Measurements from ENCODE around the gene DDIT3. TPM values are rescaled to one million over a fixed set of nuclear protein-coding genes. Genes with fewer than 3 reads are reported as not detected.
A peak's percentile ranks its signal among the peaks of the same experiment; 100 is the strongest.
"Not testable (repeated sequence)": the region's sequence is repeated elsewhere in the genome, so short reads cannot be mapped to it uniquely, and the experiment has no call there.

Gene DDIT3
- total RNA-seq, 1 experiment from 2014 or later, result 70.2 TPM

GRCh38 chr12:57516617-57517153 lies 3.6 kb downstream of the DDIT3 start:
- no TSS peak for BruUV-seq (replicated peaks)
- no peaks in the 10 kb centered on the region for H3K9me3 Mint-ChIP-seq (ENCODE audit: low read depth, unreplicated experiment)
- peak overlapping the region; percentile 95 for H3K4me3 Mint-ChIP-seq (ENCODE audit: low read depth, unreplicated experiment)
- CTCF ChIA-PET, result interaction anchor here (0.7 kb wide), 1 partner anchor 276 kb away, joined by 3 read pairs; no protein-coding TSS in a partner anchor
- DNase-seq, result no peak
- peak overlapping the region; percentile 100 for H3K27ac Mint-ChIP-seq (ENCODE audit: unreplicated experiment)
- TF ChIP-seq, protein P1, sequence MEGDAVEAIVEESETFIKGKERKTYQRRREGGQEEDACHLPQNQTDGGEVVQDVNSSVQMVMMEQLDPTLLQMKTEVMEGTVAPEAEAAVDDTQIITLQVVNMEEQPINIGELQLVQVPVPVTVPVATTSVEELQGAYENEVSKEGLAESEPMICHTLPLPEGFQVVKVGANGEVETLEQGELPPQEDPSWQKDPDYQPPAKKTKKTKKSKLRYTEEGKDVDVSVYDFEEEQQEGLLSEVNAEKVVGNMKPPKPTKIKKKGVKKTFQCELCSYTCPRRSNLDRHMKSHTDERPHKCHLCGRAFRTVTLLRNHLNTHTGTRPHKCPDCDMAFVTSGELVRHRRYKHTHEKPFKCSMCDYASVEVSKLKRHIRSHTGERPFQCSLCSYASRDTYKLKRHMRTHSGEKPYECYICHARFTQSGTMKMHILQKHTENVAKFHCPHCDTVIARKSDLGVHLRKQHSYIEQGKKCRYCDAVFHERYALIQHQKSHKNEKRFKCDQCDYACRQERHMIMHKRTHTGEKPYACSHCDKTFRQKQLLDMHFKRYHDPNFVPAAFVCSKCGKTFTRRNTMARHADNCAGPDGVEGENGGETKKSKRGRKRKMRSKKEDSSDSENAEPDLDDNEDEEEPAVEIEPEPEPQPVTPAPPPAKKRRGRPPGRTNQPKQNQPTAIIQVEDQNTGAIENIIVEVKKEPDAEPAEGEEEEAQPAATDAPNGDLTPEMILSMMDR (IDR thresholded peaks at IDR 0.05; ENCODE audit: unreplicated experiment), result no peak
- H3K36me3 Mint-ChIP-seq (ENCODE audit: insufficient read depth, unreplicated experiment), result peaks cover 99% of the 10 kb centered on the region
- intact Hi-C loops (cut with micrococcal nuclease; ENCODE audit: unreplicated experiment), result no loop called here
- no peaks in the 10 kb centered on the region for H3K27me3 Mint-ChIP-seq (ENCODE audit: unreplicated experiment)
- H3K4me1 Mint-ChIP-seq (ENCODE audit: low read depth, unreplicated experiment), result peaks cover 31% of the 10 kb centered on the region

GRCh38 chr12:57515934-57516541 lies 4.3 kb downstream of the DDIT3 start:
- CTCF ChIA-PET, result interaction anchor here (0.7 kb wide), 1 partner anchor 275 kb away, joined by 3 read pairs; no protein-coding TSS in a partner anchor
- Mint-ChIP-seq H3K4me3 (ENCODE audit: low read depth, unreplicated experiment) (peak overlapping the region; percentile 6), H3K27ac (ENCODE audit: unreplicated experiment) (peak overlapping the region; percentile 100), H3K9me3 (ENCODE audit: low read depth, unreplicated experiment) (no peaks in the 10 kb centered on the region), H3K4me1 (ENCODE audit: low read depth, unreplicated experiment) (peaks cover 25% of the 10 kb centered on the region), H3K36me3 (ENCODE audit: insufficient read depth, unreplicated experiment) (peaks cover 99% of the 10 kb centered on the region), H3K27me3 (ENCODE audit: unreplicated experiment) (no peaks in the 10 kb centered on the region)
- TF ChIP-seq, protein P1 (IDR thresholded peaks at IDR 0.05; ENCODE audit: unreplicated experiment), result no peak
- TSS peak; percentile 27 for BruUV-seq (replicated peaks)
- no peak for DNase-seq
- intact Hi-C loops (cut with micrococcal nuclease; ENCODE audit: unreplicated experiment), result no loop called here

- CTCF ChIA-PET, result no interaction called here
- TF ChIP-seq, protein P1 (IDR thresholded peaks at IDR 0.05; ENCODE audit: unreplicated experiment), result no peak
Measured at GRCh38 chr12:57515408-57515933, 4.8 kb downstream of the DDIT3 start.

DNA sequence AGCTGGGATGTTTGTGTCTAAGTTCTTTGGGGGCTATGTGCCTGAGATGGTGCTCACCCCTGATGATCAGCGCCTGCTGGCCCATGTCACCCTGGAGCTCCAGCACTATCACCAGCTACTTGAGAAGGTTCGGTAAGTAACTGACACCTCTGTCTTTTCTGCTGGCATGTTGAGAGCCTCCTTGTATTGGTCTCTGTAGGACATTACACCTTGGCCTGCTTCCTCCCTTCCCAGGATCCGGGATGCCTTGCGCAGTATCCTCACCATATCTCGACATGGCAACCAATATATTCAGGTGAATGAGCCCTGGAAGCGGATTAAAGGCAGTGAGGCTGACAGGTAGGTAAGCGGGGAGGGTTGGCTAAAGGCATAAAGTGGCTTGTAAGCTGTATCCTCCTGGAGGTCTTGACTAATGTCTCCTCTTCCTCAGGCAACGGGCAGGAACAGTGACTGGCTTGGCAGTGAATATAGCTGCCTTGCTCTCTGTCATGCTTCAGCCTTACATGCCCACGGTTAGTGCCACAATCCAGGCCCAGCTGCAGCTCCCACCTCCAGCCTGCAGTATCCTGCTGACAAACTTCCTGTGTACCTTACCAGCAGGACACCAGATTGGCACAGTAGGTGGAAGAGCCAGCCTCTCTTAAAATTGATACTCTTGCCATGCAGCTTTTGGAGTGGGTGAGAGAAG lies 5.5 kb downstream of the DDIT3 start:
- Mint-ChIP-seq H3K4me1 (ENCODE audit: low read depth, unreplicated experiment) (peaks cover 19% of the 10 kb centered on the region), H3K9me3 (ENCODE audit: low read depth, unreplicated experiment) (no peaks in the 10 kb centered on the region), H3K4me3 (ENCODE audit: low read depth, unreplicated experiment) (no peak overlapping the region), H3K27me3 (ENCODE audit: unreplicated experiment) (no peaks in the 10 kb centered on the region), H3K27ac (ENCODE audit: unreplicated experiment) (peak overlapping the region; percentile 100), H3K36me3 (ENCODE audit: insufficient read depth, unreplicated experiment) (peaks cover 94% of the 10 kb centered on the region)
- intact Hi-C loops (cut with micrococcal nuclease; ENCODE audit: unreplicated experiment), result no loop called here
- DNase-seq, result no peak
- no TSS peak for BruUV-seq (replicated peaks)
- TF ChIP-seq, protein P1 (IDR thresholded peaks at IDR 0.05; ENCODE audit: unreplicated experiment), result no peak
- CTCF ChIA-PET, result interaction anchor here (0.7 kb wide), 1 partner anchor 12 kb away, joined by 3 read pairs; no protein-coding TSS in a partner anchor

More at GRCh38 chr12:57515408-57515933, 4.8 kb downstream of the DDIT3 start:
- Mint-ChIP-seq H3K27ac (ENCODE audit: unreplicated experiment) (peak overlapping the region; percentile 100), H3K4me1 (ENCODE audit: low read depth, unreplicated experiment) (peaks cover 19% of the 10 kb centered on the region), H3K27me3 (ENCODE audit: unreplicated experiment) (no peaks in the 10 kb centered on the region), H3K36me3 (ENCODE audit: insufficient read depth, unreplicated experiment) (peaks cover 99% of the 10 kb centered on the region), H3K4me3 (ENCODE audit: low read depth, unreplicated experiment) (no peak overlapping the region), H3K9me3 (ENCODE audit: low read depth, unreplicated experiment) (no peaks in the 10 kb centered on the region)
- BruUV-seq (replicated peaks), result no TSS peak
- intact Hi-C loops (cut with micrococcal nuclease; ENCODE audit: unreplicated experiment), result no loop called here
- DNase-seq, result no peak

DNA sequence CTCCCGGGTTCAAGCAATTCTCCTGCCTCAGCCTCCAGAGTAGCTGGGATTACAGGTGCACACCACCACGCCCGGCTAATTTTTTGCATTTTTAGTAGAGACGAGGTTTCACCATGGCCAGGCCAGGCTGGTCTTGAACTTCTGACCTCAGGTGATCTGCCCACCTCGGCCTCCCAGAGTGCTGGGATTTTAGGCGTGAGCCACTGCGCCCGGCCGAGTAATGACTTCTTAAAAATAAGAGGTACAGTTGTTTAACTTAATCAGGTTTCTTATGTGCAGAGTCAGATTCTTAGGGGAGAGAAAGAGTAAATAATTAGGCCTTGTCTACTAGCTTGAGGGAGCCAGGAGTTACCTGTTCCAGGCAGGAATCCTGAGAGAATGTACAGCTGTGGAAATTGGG lies 6.1 kb downstream of the DDIT3 start:
- H3K4me3 Mint-ChIP-seq (ENCODE audit: low read depth, unreplicated experiment); intact Hi-C loops (cut with micrococcal nuclease; ENCODE audit: unreplicated experiment); BruUV-seq (replicated peaks); H3K27me3 Mint-ChIP-seq (ENCODE audit: unreplicated experiment); H3K9me3 Mint-ChIP-seq (ENCODE audit: low read depth, unreplicated experiment); DNase-seq: not testable (repeated sequence)
- Mint-ChIP-seq H3K4me1 (ENCODE audit: low read depth, unreplicated experiment) (peaks cover 16% of the 10 kb centered on the region), H3K27ac (ENCODE audit: unreplicated experiment) (peak overlapping the region; percentile 100), H3K36me3 (ENCODE audit: insufficient read depth, unreplicated experiment) (peaks cover 94% of the 10 kb centered on the region)
- CTCF ChIA-PET, result interaction anchor here (0.7 kb wide), 1 partner anchor 12 kb away, joined by 3 read pairs; no protein-coding TSS in a partner anchor

DNA sequence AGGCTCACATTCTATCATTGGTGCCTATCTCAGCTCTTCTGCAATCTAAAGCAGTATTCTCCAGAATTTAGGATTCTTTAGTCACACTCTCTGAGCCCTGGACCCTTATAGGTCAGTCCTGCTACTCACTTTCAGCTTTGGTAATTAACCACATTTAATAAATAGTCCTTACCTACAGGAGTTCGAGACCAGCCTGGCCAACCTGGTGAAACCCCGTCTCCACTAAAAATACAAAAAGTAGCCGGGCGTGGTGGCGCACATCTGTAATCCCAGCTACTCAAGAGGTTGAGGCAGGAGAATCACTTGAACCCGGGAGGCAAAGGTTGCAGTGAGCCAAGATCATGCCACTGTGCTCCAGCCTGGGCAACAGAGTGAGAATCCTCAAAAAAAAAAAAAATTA lies 6.6 kb downstream of the DDIT3 start:
- Mint-ChIP-seq H3K36me3 (ENCODE audit: insufficient read depth, unreplicated experiment) (peaks cover 89% of the 10 kb centered on the region), H3K27ac (ENCODE audit: unreplicated experiment) (peak overlapping the region; percentile 46), H3K4me1 (ENCODE audit: low read depth, unreplicated experiment) (peaks cover 10% of the 10 kb centered on the region)
- H3K27me3 Mint-ChIP-seq (ENCODE audit: unreplicated experiment); intact Hi-C loops (cut with micrococcal nuclease; ENCODE audit: unreplicated experiment); CTCF ChIA-PET; H3K9me3 Mint-ChIP-seq (ENCODE audit: low read depth, unreplicated experiment); DNase-seq; BruUV-seq (replicated peaks); H3K4me3 Mint-ChIP-seq (ENCODE audit: low read depth, unreplicated experiment): not testable (repeated sequence)
